ENCODE measurements around the gene METTL22.

DNA sequence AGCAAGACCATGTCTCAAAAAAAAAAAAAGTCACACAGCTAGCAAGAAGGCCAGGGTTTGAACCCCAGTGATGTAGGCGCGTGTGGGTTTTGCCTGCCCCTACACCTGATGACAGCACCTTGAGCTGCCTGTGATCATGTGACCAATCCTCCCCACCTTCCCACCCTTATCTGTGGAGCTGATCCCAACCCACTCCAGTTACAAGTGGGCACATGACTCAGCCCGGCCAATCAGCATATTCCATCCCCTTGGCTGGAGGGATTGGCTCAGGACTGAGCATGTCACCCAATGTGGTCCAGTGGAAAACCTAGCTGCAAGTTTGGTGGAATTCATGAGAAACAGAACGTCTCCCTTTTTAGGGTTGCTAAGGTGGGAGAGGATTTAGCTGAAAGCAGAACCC, 37.8 kb upstream of the METTL22 start:
- TF ChIP-seq, protein P1, sequence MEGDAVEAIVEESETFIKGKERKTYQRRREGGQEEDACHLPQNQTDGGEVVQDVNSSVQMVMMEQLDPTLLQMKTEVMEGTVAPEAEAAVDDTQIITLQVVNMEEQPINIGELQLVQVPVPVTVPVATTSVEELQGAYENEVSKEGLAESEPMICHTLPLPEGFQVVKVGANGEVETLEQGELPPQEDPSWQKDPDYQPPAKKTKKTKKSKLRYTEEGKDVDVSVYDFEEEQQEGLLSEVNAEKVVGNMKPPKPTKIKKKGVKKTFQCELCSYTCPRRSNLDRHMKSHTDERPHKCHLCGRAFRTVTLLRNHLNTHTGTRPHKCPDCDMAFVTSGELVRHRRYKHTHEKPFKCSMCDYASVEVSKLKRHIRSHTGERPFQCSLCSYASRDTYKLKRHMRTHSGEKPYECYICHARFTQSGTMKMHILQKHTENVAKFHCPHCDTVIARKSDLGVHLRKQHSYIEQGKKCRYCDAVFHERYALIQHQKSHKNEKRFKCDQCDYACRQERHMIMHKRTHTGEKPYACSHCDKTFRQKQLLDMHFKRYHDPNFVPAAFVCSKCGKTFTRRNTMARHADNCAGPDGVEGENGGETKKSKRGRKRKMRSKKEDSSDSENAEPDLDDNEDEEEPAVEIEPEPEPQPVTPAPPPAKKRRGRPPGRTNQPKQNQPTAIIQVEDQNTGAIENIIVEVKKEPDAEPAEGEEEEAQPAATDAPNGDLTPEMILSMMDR (IDR thresholded peaks at IDR 0.05), result no peak
- TF ChIP-seq EZH2 (IDR thresholded peaks at IDR 0.05; ENCODE audit: borderline replicate concordance, insufficient read depth, low read depth, low read length, poor library complexity, severe bottlenecking), result no peak

Data from B cell (primary cell).